ENCODE results near the gene WDR26.

DNA sequence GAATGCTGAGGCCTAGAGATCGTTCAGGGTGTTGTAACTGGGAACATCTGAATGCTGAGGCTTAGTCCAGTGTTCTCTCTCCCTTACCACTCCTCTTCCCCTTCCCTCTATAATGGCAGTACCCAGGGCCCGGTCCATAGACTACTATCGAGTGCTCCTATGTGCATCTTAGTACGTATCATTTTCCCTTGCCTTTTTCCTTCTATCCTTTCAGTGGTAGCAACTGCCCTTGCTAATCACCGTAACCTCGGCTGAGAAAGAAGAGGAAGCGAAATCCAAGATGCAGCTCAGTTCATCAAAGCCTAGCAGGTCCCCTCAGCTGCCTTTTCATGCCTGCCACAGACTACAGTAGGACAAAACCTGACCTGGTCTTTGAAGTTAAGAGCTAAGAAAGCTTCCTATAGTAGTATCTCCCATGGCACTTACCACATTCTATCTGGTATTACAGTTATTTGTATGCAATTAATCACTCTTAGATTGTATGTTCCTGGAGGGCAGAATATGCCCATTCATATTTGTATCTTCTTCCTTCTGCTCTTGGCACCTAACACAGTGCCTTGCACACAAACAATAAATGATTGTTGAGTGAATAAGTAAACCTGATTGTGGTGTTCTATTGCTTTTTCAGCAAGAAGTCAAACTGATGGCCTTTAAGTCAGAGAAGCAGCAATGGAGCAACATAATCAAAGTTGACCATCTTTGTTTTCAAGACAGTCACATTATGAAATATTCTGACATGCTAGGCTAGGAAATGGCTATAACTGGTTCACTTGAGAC lies 55.6 kb downstream of the WDR26 start:
- no peak for TF ChIP-seq EZH2 (IDR thresholded peaks at IDR 0.05; ENCODE audit: borderline replicate concordance, low read depth, low read length, severe bottlenecking)
- TF ChIP-seq, protein P1, sequence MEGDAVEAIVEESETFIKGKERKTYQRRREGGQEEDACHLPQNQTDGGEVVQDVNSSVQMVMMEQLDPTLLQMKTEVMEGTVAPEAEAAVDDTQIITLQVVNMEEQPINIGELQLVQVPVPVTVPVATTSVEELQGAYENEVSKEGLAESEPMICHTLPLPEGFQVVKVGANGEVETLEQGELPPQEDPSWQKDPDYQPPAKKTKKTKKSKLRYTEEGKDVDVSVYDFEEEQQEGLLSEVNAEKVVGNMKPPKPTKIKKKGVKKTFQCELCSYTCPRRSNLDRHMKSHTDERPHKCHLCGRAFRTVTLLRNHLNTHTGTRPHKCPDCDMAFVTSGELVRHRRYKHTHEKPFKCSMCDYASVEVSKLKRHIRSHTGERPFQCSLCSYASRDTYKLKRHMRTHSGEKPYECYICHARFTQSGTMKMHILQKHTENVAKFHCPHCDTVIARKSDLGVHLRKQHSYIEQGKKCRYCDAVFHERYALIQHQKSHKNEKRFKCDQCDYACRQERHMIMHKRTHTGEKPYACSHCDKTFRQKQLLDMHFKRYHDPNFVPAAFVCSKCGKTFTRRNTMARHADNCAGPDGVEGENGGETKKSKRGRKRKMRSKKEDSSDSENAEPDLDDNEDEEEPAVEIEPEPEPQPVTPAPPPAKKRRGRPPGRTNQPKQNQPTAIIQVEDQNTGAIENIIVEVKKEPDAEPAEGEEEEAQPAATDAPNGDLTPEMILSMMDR (IDR thresholded peaks at IDR 0.05; ENCODE audit: borderline replicate concordance, extremely low read depth, low read length, poor library complexity, severe bottlenecking) = no peak
